HCT116 (cell line): Measurements from ENCODE around the gene POLDIP2. TPM values are rescaled to one million over a fixed set of nuclear protein-coding genes. Genes with fewer than 3 reads are reported as not detected.

ENCODE experiments used
- ATAC-seq: fragments of 200-7000 bp; cut with Tn5 transposase; 2 replicates; pipeline ENCODE4 v1.9.1; 2020; ENCODE audit warnings: mild to moderate bottlenecking, moderate library complexity
- BruUV-seq: library from RNA; stranded (reverse); fragments of 400-500 nt; replicated peaks from 2 replicates; lab custom pipeline; 2021; lab: Mats Ljungman, UMichigan
- CTCF ChIA-PET: fragments of 300-600 bp; sonication (Branson Sonifier 250); formaldehyde crosslinking; loops from one replicate; lab custom pipeline; 2021; ENCODE audit warnings: antibody characterized with exemption; lab: Charles Lee
- POLR2A ChIA-PET: fragments of 300-600, 350-600 bp; sonication (Branson Sonifier 250); formaldehyde crosslinking; loops from one replicate; lab custom pipeline; 2021; ENCODE audit warnings: antibody characterized with exemption; lab: Charles Lee
- RAD21 ChIA-PET, 2 experiments: fragments of 300-600 bp; sonication (Branson Sonifier 250); formaldehyde crosslinking; loops; one replicate each; lab custom pipeline; 2023; ENCODE audit warnings: low total read pairs in 2 of 2; ENCODE audit not compliant: uncharacterized antibody in 2 of 2, unreplicated experiment in 2 of 2, low non-redundant PET in 1 of 2; lab: Charles Lee
- DNase-seq: peaks from one replicate; pipeline ENCODE4 v3.0.0-alpha.2; 2010; ENCODE audit warnings: low read depth, low spot score
- H2AFZ ChIP-seq: fragments of 200-600 bp; shearing (Covaris generic), sonication (generic); 2 replicates; pipeline ENCODE4 v1.6.1; 2017; ENCODE audit warnings: low read depth, mixed run types, mixed read lengths, antibody characterized with exemption, low read length; ENCODE audit not compliant: poor library complexity, severe bottlenecking
- H3K27ac ChIP-seq: 2 replicates; pipeline ENCODE4 v1.5.1; 2012; ENCODE audit warnings: low read depth, low read length
- H3K27me3 ChIP-seq: fragments of 200-600 bp; sonication (generic); 2 replicates; pipeline ENCODE4 v1.6.1; 2016; ENCODE audit warnings: mixed run types, low read length, mixed read lengths; ENCODE audit not compliant: insufficient read depth
- H3K36me3 ChIP-seq, 2 experiments: fragments of 200-500 bp in 1 of 2; fragments of 200-600 bp in 1 of 2; sonication (Bioruptor generic) in 1 of 2; sonication (generic) in 1 of 2; 2 replicates each; pipeline versions ENCODE4 v1.5.1 to v1.6.1; 2014 to 2016; ENCODE audit warnings: low read length in 2 of 2, inconsistent platforms in 1 of 2, mixed read lengths in 1 of 2, mixed run types in 1 of 2; ENCODE audit not compliant: insufficient read depth in 2 of 2, control insufficient read depth in 1 of 2
- H3K4me1 ChIP-seq, 2 experiments: fragments of 200-600 bp in 1 of 2; sonication (generic) in 1 of 2; 2 replicates each; pipeline versions ENCODE4 v1.5.1 to v1.6.1; 2012 to 2017; ENCODE audit warnings: low read length in 2 of 2, inconsistent platforms in 1 of 2, mild to moderate bottlenecking in 1 of 2, mixed read lengths in 1 of 2, mixed run types in 1 of 2, moderate library complexity in 1 of 2; ENCODE audit not compliant: insufficient read depth in 2 of 2, control insufficient read depth in 1 of 2
- H3K4me2 ChIP-seq: fragments of 200-600 bp; sonication (generic); 2 replicates; pipeline ENCODE4 v1.6.1; 2017; ENCODE audit warnings: mixed run types, low read length, mixed read lengths
- H3K4me3 ChIP-seq, 2 experiments: fragments of 200-600 bp in 1 of 2; sonication (generic) in 1 of 2; replicated peaks in 1 of 2; 2 replicates each; pipeline ENCODE4 v1.5.1; 2011 to 2016; ENCODE audit warnings: low read length in 2 of 2, control low read depth in 1 of 2, low read depth in 1 of 2, mild to moderate bottlenecking in 1 of 2, mixed read lengths in 1 of 2, mixed run types in 1 of 2
- H3K79me2 ChIP-seq: fragments of 200-600 bp; sonication (generic); 2 replicates; pipeline ENCODE4 v1.6.1; 2017; ENCODE audit warnings: mild to moderate bottlenecking, mixed run types, low read length, moderate library complexity, mixed read lengths; ENCODE audit not compliant: insufficient read depth
- H3K9ac ChIP-seq: fragments of 200-600 bp; sonication (generic); 2 replicates; pipeline ENCODE4 v1.6.1; 2016; ENCODE audit warnings: low read length, mixed read lengths
- H3K9me2 ChIP-seq: fragments of 200-600 bp; sonication (generic), shearing (Covaris generic); 2 replicates; pipeline ENCODE4 v1.6.1; 2017; ENCODE audit warnings: mixed run types, mild to moderate bottlenecking, moderate library complexity; ENCODE audit not compliant: insufficient read depth
- H3K9me3 ChIP-seq, 2 experiments: fragments of 200-500 bp in 1 of 2; fragments of 200-600 bp in 1 of 2; sonication (Bioruptor generic) in 1 of 2; sonication (generic) in 1 of 2; 2 replicates each; pipeline ENCODE4 v1.6.1; 2014 to 2017; ENCODE audit warnings: low read length in 2 of 2, mixed read lengths in 2 of 2, inconsistent platforms in 1 of 2, low read depth in 1 of 2, mild to moderate bottlenecking in 1 of 2, mixed run types in 1 of 2, moderate library complexity in 1 of 2; ENCODE audit not compliant: control insufficient read depth in 1 of 2, insufficient read depth in 1 of 2
- H4K20me1 ChIP-seq: fragments of 200-600 bp; sonication (generic), shearing (Covaris generic); 2 replicates; pipeline ENCODE4 v1.6.1; 2017; ENCODE audit warnings: mixed run types, mild to moderate bottlenecking, moderate library complexity; ENCODE audit not compliant: insufficient read depth
- CBX3 ChIP-seq: IDR thresholded peaks from 2 replicates; pipeline ENCODE4 v1.6.1; 2012; ENCODE audit warnings: low read depth
- EGR1 ChIP-seq: IDR thresholded peaks from 2 replicates; pipeline ENCODE4 v1.6.1; 2012; ENCODE audit warnings: low read depth
- FOSL1 ChIP-seq: IDR thresholded peaks from 2 replicates; pipeline ENCODE4 v1.6.1; 2012; ENCODE audit warnings: low read depth
- JUND ChIP-seq: IDR thresholded peaks from 2 replicates; pipeline ENCODE4 v1.6.1; 2012
- POLR2A ChIP-seq: IDR thresholded peaks from 2 replicates; pipeline ENCODE4 v1.7.0; 2011; ENCODE audit warnings: borderline replicate concordance; ENCODE audit not compliant: insufficient read depth, insufficient read length; ENCODE audit errors: extremely low read depth
- RAD21 ChIP-seq: IDR thresholded peaks from 2 replicates; pipeline ENCODE4 v1.6.1; 2012; ENCODE audit warnings: low read depth, mild to moderate bottlenecking
- SP1 ChIP-seq: IDR thresholded peaks from 2 replicates; pipeline ENCODE4 v1.6.1; 2012; ENCODE audit warnings: low read depth
- SRF ChIP-seq: IDR thresholded peaks from 2 replicates; pipeline ENCODE4 v1.6.1; 2012; ENCODE audit warnings: low read depth
- TCF7L2 ChIP-seq: IDR thresholded peaks from 2 replicates; pipeline ENCODE4 v1.7.0; 2011; ENCODE audit warnings: borderline replicate concordance, inconsistent platforms; ENCODE audit not compliant: insufficient read depth, insufficient read length; ENCODE audit errors: extremely low read depth
- YY1 ChIP-seq: IDR thresholded peaks from 2 replicates; pipeline ENCODE4 v1.6.1; 2011; ENCODE audit warnings: low read length, low read depth, moderate library complexity, mild to moderate bottlenecking; ENCODE audit not compliant: insufficient replicate concordance; ENCODE audit errors: extremely low read depth
- intact Hi-C: fragments of 100-400 bp; cut with micrococcal nuclease; formaldehyde crosslinking; loops from 2 replicates; pipeline ENCODE4 v1.10.0; 2022
- total RNA-seq: library from RNA; stranded (reverse); gene quantifications from one replicate; pipeline ENCODE4 v1.2.1, GENCODE V29; 2021; ENCODE audit not compliant: unreplicated experiment
- TF ChIP-seq, protein P1 (sequence below): IDR thresholded peaks from 2 replicates; pipeline ENCODE4 v1.6.1; 2011; ENCODE audit warnings: mild to moderate bottlenecking, low read length, moderate library complexity; ENCODE audit not compliant: insufficient replicate concordance; ENCODE audit errors: extremely low read depth
- TF ChIP-seq, protein P2 (sequence below): IDR thresholded peaks from 2 replicates; pipeline ENCODE4 v1.6.1; 2012
- TF ChIP-seq, protein P3 (sequence below): IDR thresholded peaks from 2 replicates; pipeline ENCODE4 v1.6.1; 2012; ENCODE audit warnings: low read depth
- TF ChIP-seq, protein P4 (sequence below), 3 experiments: fragments of 200-600 bp in 1 of 3; sonication (generic) in 1 of 3; IDR thresholded peaks in 2 of 3; conservative IDR thresholded peaks in 1 of 3; 2 replicates each; pipeline ENCODE4 v1.5.1; 2012 to 2017; ENCODE audit warnings: low read depth in 2 of 3, low read length in 2 of 3, antibody characterized with exemption in 1 of 3, borderline replicate concordance in 1 of 3, control low read depth in 1 of 3, mild to moderate bottlenecking in 1 of 3, mixed read lengths in 1 of 3, mixed run types in 1 of 3, moderate library complexity in 1 of 3; ENCODE audit not compliant: insufficient read depth in 1 of 3
- TF ChIP-seq, protein P5 (sequence below): IDR thresholded peaks from 2 replicates; pipeline ENCODE4 v1.6.1; 2012

Gene POLDIP2
- total RNA-seq, 1 experiment from 2014 or later: 78.0 TPM

DNA sequence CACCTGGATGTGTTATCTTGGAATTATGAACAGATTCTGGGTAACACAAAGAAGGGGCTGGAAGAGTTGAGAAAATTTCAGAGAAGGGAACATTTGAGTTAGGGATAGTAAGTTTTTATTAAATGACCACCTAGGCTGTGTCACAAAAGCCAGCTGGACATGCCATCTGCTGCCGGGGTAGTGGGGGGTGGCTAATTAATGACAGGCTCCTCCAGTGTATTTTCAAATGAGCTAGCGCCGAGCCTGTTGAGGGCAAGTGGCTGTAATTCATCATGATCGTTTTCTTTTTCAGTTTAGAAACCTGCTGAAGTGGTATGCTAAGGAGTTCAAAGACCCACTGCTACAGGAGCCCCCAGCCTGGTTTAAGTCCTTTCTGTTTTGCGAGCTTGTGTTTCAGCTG is 32.1 kb downstream of the POLDIP2 start:
- Histone ChIP-seq H4K20me1 (no peaks in the 10 kb centered on the region), H3K4me1 (peaks cover 4 to 7% of the 10 kb centered on the region in 2 experiments; a peak in 2 of 4 replicates), H3K9me3 (no peaks in the 10 kb centered on the region), H3K9me2 (no peaks in the 10 kb centered on the region), H3K4me3 (no peak overlapping the region), H3K79me2 (peaks cover 63% of the 10 kb centered on the region), H3K9ac (no peak overlapping the region), H3K36me3 (peaks cover 14 to 30% of the 10 kb centered on the region in 2 experiments; a peak in 3 of 4 replicates), H3K27ac (no peak overlapping the region), H3K4me2 (no peak overlapping the region), H3K27me3 (no peaks in the 10 kb centered on the region), H2AFZ (no peak overlapping the region)
- CTCF ChIA-PET: no interaction called here
- POLR2A ChIA-PET: interaction anchor here (1.9 kb wide), 1 partner anchor 10 kb away, joined by 6 read pairs; the partner anchor contains the start of genes IFT20 and TNFAIP1
- RAD21 ChIA-PET: no interaction called here
- TF ChIP-seq SP1 (no peak), CBX3 (no peak), TCF7L2 (no peak), FOSL1 (no peak), YY1 (no peak), RAD21 (no peak), EGR1 (no peak), POLR2A (no peak), SRF (no peak), JUND (no peak)
- TF ChIP-seq, protein P1, sequence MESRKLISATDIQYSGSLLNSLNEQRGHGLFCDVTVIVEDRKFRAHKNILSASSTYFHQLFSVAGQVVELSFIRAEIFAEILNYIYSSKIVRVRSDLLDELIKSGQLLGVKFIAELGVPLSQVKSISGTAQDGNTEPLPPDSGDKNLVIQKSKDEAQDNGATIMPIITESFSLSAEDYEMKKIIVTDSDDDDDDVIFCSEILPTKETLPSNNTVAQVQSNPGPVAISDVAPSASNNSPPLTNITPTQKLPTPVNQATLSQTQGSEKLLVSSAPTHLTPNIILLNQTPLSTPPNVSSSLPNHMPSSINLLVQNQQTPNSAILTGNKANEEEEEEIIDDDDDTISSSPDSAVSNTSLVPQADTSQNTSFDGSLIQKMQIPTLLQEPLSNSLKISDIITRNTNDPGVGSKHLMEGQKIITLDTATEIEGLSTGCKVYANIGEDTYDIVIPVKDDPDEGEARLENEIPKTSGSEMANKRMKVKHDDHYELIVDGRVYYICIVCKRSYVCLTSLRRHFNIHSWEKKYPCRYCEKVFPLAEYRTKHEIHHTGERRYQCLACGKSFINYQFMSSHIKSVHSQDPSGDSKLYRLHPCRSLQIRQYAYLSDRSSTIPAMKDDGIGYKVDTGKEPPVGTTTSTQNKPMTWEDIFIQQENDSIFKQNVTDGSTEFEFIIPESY: no peak
- TF ChIP-seq, protein P2, sequence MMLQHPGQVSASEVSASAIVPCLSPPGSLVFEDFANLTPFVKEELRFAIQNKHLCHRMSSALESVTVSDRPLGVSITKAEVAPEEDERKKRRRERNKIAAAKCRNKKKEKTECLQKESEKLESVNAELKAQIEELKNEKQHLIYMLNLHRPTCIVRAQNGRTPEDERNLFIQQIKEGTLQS: no peak
- TF ChIP-seq, protein P3, sequence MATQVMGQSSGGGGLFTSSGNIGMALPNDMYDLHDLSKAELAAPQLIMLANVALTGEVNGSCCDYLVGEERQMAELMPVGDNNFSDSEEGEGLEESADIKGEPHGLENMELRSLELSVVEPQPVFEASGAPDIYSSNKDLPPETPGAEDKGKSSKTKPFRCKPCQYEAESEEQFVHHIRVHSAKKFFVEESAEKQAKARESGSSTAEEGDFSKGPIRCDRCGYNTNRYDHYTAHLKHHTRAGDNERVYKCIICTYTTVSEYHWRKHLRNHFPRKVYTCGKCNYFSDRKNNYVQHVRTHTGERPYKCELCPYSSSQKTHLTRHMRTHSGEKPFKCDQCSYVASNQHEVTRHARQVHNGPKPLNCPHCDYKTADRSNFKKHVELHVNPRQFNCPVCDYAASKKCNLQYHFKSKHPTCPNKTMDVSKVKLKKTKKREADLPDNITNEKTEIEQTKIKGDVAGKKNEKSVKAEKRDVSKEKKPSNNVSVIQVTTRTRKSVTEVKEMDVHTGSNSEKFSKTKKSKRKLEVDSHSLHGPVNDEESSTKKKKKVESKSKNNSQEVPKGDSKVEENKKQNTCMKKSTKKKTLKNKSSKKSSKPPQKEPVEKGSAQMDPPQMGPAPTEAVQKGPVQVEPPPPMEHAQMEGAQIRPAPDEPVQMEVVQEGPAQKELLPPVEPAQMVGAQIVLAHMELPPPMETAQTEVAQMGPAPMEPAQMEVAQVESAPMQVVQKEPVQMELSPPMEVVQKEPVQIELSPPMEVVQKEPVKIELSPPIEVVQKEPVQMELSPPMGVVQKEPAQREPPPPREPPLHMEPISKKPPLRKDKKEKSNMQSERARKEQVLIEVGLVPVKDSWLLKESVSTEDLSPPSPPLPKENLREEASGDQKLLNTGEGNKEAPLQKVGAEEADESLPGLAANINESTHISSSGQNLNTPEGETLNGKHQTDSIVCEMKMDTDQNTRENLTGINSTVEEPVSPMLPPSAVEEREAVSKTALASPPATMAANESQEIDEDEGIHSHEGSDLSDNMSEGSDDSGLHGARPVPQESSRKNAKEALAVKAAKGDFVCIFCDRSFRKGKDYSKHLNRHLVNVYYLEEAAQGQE: no peak
- TF ChIP-seq, protein P4, sequence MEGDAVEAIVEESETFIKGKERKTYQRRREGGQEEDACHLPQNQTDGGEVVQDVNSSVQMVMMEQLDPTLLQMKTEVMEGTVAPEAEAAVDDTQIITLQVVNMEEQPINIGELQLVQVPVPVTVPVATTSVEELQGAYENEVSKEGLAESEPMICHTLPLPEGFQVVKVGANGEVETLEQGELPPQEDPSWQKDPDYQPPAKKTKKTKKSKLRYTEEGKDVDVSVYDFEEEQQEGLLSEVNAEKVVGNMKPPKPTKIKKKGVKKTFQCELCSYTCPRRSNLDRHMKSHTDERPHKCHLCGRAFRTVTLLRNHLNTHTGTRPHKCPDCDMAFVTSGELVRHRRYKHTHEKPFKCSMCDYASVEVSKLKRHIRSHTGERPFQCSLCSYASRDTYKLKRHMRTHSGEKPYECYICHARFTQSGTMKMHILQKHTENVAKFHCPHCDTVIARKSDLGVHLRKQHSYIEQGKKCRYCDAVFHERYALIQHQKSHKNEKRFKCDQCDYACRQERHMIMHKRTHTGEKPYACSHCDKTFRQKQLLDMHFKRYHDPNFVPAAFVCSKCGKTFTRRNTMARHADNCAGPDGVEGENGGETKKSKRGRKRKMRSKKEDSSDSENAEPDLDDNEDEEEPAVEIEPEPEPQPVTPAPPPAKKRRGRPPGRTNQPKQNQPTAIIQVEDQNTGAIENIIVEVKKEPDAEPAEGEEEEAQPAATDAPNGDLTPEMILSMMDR (IDR thresholded peaks at IDR 0.05 in 2 of 3, conservative IDR thresholded peaks at IDR 0.05 in 1 of 3; ENCODE audit: borderline replicate concordance in 1 of 3, insufficient read depth in 1 of 3, low read depth in 2 of 3, low read length in 2 of 3): no peak
- TF ChIP-seq, protein P5, sequence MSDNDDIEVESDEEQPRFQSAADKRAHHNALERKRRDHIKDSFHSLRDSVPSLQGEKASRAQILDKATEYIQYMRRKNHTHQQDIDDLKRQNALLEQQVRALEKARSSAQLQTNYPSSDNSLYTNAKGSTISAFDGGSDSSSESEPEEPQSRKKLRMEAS: no peak
- intact Hi-C loops: no loop called here
- DNase-seq (no peak), ATAC-seq (no peak)
- BruUV-seq: no TSS peak
